ENCODE data around the gene BANF2.

The BANF2 gene

GRCh38 chr20:17659801-17660200 lies 40.0 kb upstream of the BANF2 start:
- Histone ChIP-seq H3K9ac (no peak overlapping the region), H3K27ac (no peak overlapping the region), H3K79me2 (peaks cover 34% of the 10 kb centered on the region), H3K4me3 (ENCODE audit: low read depth, low read length) (no peak overlapping the region), H3K4me2 (ENCODE audit: low read length) (no peak overlapping the region), H2AFZ (no peak overlapping the region), H3K9me3 (ENCODE audit: control insufficient read depth, low read length) (no peaks in the 10 kb centered on the region), H3K36me3 (ENCODE audit: control insufficient read depth, insufficient read depth, low read length) (no peaks in the 10 kb centered on the region), H3K27me3 (ENCODE audit: control insufficient read depth, insufficient read depth, low read length) (no peaks in the 10 kb centered on the region), H3K4me1 (peaks cover 15% of the 10 kb centered on the region)
- TF ChIP-seq, protein P1, sequence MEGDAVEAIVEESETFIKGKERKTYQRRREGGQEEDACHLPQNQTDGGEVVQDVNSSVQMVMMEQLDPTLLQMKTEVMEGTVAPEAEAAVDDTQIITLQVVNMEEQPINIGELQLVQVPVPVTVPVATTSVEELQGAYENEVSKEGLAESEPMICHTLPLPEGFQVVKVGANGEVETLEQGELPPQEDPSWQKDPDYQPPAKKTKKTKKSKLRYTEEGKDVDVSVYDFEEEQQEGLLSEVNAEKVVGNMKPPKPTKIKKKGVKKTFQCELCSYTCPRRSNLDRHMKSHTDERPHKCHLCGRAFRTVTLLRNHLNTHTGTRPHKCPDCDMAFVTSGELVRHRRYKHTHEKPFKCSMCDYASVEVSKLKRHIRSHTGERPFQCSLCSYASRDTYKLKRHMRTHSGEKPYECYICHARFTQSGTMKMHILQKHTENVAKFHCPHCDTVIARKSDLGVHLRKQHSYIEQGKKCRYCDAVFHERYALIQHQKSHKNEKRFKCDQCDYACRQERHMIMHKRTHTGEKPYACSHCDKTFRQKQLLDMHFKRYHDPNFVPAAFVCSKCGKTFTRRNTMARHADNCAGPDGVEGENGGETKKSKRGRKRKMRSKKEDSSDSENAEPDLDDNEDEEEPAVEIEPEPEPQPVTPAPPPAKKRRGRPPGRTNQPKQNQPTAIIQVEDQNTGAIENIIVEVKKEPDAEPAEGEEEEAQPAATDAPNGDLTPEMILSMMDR (IDR thresholded peaks at IDR 0.05): no peak

- no peaks in the 10 kb centered on the region for H3K9me3 ChIP-seq (ENCODE audit: control insufficient read depth, low read length)
- H3K36me3 ChIP-seq (ENCODE audit: control insufficient read depth, insufficient read depth, low read length): no peaks in the 10 kb centered on the region
- no peak overlapping the region for H3K4me2 ChIP-seq (ENCODE audit: low read length)
- H2AFZ ChIP-seq: no peak overlapping the region
- H3K79me2 ChIP-seq: peaks cover 39% of the 10 kb centered on the region
- H3K27ac ChIP-seq: no peak overlapping the region
- H3K4me1 ChIP-seq: peaks cover 15% of the 10 kb centered on the region
- no peak overlapping the region for H3K4me3 ChIP-seq (ENCODE audit: low read depth, low read length)
- TF ChIP-seq, protein P1 (IDR thresholded peaks at IDR 0.05): no peak
- H3K9ac ChIP-seq: no peak overlapping the region
- no peaks in the 10 kb centered on the region for H3K27me3 ChIP-seq (ENCODE audit: control insufficient read depth, insufficient read depth, low read length)
These were observed 39.1 kb upstream of the BANF2 start for GRCh38 chr20:17660667-17661066.

GRCh38 chr20:17661121-17661744 lies 38.5 kb upstream of the BANF2 start:
- TF ChIP-seq, protein P1 (IDR thresholded peaks at IDR 0.05): no peak
- Histone ChIP-seq H3K4me2 (ENCODE audit: low read length) (no peak overlapping the region), H3K9me3 (ENCODE audit: control insufficient read depth, low read length) (no peaks in the 10 kb centered on the region), H3K9ac (no peak overlapping the region), H2AFZ (no peak overlapping the region), H3K27ac (no peak overlapping the region), H3K79me2 (peaks cover 39% of the 10 kb centered on the region), H3K36me3 (ENCODE audit: control insufficient read depth, insufficient read depth, low read length) (no peaks in the 10 kb centered on the region), H3K27me3 (ENCODE audit: control insufficient read depth, insufficient read depth, low read length) (no peaks in the 10 kb centered on the region), H3K4me1 (peaks cover 15% of the 10 kb centered on the region), H3K4me3 (ENCODE audit: low read depth, low read length) (no peak overlapping the region)

GRCh38 chr20:17662333-17663039 lies 37.3 kb upstream of the BANF2 start:
- TF ChIP-seq, protein P1 (IDR thresholded peaks at IDR 0.05): no peak
- Histone ChIP-seq H3K27me3 (ENCODE audit: control insufficient read depth, insufficient read depth, low read length) (no peaks in the 10 kb centered on the region), H3K9ac (no peak overlapping the region)

DNA sequence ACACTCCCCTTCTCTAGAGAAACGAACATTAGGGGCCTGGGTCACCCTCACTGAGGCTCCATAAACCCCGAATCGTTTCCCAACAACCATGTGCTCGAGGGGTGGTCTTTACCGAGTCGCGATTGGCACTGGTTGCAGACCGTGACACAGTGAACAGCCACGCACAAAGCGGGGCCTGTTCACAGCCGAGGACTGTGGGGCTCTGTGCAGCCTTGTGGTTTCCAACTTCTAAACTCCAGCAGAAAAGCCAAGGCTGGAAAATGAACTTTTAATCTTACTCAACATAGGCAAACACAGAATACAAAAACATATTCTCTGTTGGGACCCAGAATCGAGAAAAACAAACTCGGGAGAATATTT lies 36.7 kb upstream of the BANF2 start:
- Histone ChIP-seq H3K9ac (no peak overlapping the region), H3K27ac (no peak overlapping the region), H3K27me3 (ENCODE audit: control insufficient read depth, insufficient read depth, low read length) (no peaks in the 10 kb centered on the region), H3K4me1 (peaks cover 15% of the 10 kb centered on the region), H3K79me2 (peaks cover 42% of the 10 kb centered on the region), H3K36me3 (ENCODE audit: control insufficient read depth, insufficient read depth, low read length) (no peaks in the 10 kb centered on the region), H2AFZ (no peak overlapping the region), H3K9me3 (ENCODE audit: control insufficient read depth, low read length) (no peaks in the 10 kb centered on the region), H3K4me2 (ENCODE audit: low read length) (peak overlapping the region; percentile 14), H3K4me3 (ENCODE audit: low read depth, low read length) (no peak overlapping the region)
- TF ChIP-seq, protein P1 (IDR thresholded peaks at IDR 0.05): no peak

More at GRCh38 chr20:17662333-17663039, 37.3 kb upstream of the BANF2 start:
- Histone ChIP-seq H3K27ac (no peak overlapping the region), H3K9me3 (ENCODE audit: control insufficient read depth, low read length) (no peaks in the 10 kb centered on the region), H2AFZ (no peak overlapping the region), H3K4me3 (ENCODE audit: low read depth, low read length) (no peak overlapping the region), H3K36me3 (ENCODE audit: control insufficient read depth, insufficient read depth, low read length) (no peaks in the 10 kb centered on the region), H3K79me2 (peaks cover 41% of the 10 kb centered on the region), H3K4me1 (peaks cover 15% of the 10 kb centered on the region), H3K4me2 (ENCODE audit: low read length) (no peak overlapping the region)

All from parathyroid adenoma (tissue), 2 donors.